ENCODE results near the gene YBX3.

YBX3 gene

GRCh38 chr12:10669533-10669932 is 53.6 kb downstream of the YBX3 start:
- no peak for DNase-seq (ENCODE audit: low read depth in 2 of 2)

DNA sequence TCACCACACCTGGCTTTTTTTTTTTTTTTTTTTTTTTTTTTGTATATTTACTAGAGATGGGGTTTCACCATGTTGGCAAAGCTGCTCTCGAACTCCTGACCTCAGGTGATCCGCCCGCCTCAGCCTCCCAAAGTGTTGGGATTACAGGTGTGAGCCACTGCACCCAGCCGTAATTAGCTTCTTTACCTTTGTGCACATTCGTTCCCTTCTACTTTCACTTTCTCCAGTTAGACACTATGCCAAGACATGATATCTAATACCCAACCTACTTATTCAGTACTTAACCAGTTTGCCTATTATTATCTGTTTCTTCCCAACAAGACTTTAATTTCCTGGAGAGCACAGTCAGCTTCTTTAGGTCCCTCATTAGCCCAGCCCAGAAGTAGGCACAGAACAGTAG is 54.6 kb downstream of the YBX3 start:
- DNase-seq (ENCODE audit: low read depth in 2 of 2) = no peak

- no peak for DNase-seq (ENCODE audit: low read depth in 2 of 2)
These were observed 55.5 kb downstream of the YBX3 start for GRCh38 chr12:10667581-10667980.

- DNase-seq (ENCODE audit: low read depth in 2 of 2) = no peak
These were observed 58.6 kb downstream of the YBX3 start for GRCh38 chr12:10664499-10664898.

DNA sequence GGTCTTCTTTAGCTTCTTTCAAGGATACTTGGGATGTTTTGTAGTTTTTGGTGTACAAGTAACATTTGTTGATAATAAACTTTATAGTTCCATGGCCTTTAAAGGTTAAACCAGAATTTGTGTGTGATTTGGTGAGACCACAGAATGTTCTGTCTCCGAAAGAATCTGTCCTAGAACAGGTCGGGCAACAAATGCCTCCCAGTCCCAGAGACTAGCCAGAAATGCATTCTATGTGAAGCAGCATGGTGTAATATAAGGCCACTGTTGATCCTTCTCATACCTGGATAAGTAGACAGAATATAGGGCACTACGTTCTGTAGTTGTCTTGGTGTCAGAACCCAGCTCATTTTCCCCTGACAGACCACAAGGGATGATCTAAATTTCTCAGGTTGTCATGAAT is 59.3 kb downstream of the YBX3 start:
- no peak for DNase-seq (ENCODE audit: low read depth in 2 of 2)

DNA sequence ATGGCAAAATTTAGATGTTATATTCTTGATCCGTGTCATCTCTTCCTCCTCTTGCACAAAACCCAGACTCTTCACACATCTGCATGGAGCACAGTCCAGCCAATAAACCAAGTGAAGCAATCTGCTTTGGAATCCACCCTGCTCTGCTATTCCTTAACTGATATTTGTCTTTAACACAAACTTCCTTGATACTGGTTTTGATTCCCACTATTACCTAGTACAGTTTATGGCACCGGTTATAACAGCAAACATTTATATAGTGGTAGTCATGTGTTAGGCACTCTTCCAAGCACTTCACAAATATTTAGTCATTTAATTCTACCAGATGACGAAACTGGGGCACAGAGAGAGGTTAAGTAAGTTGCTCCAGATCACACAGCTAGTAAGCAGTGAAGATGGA is 61.8 kb downstream of the YBX3 start:
- no peak for DNase-seq (ENCODE audit: low read depth in 2 of 2)

DNA sequence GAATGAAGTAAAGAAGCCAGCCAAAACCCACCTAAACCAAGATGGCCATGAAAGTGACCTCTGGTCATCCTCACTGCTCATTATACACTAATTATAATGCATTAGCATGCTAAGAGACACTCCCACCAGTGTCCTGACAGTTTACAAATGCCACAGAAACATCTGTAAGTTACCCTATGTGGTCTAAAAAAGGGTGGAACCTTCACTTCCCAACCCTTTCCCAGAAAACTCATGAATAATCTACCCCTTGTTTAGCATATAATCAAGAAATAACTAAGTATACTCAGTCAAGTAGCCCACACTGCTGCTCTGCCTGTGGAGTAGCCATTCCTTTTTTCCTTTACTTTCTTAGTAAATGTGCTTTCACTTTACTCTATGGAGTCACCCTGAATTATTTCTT is 69.1 kb downstream of the YBX3 start:
- DNase-seq (ENCODE audit: low read depth in 2 of 2) = no peak

GRCh38 chr12:10652192-10652591 is 70.9 kb downstream of the YBX3 start:
- no peak for DNase-seq (ENCODE audit: low read depth in 2 of 2)

Data from stimulated activated CD8-positive, alpha-beta memory T cell treated with anti-CD3 and anti-CD28 coated beads, Interleukin-7, amount 100 ng/mL, for 4 hours (primary cell).